ENCODE measurements around the gene UNC80. TPM values are rescaled to one million over a fixed set of nuclear protein-coding genes. Genes with fewer than 3 reads are reported as not detected.

Gene UNC80
- total RNA-seq, 1 donor from 2014 or later: 0.11 TPM

- no peaks in the 10 kb centered on the region for H3K9me3 ChIP-seq
- no peak for DNase-seq (ENCODE audit: low spot score in 2 of 2)
- intact Hi-C loops (cut with DNase I): loop anchor here (5.0 kb wide), 1 partner anchor 413 kb away; no protein-coding TSS in a partner anchor
- no peak overlapping the region for H3K27ac ChIP-seq
- no peaks in the 10 kb centered on the region for H3K4me1 ChIP-seq
- H3K27me3 ChIP-seq: no peaks in the 10 kb centered on the region
- TF ChIP-seq CTCF (IDR thresholded peaks at IDR 0.05): no peak
- no peaks in the 10 kb centered on the region for H3K36me3 ChIP-seq
- no peak overlapping the region for H3K4me3 ChIP-seq
Measured at GRCh38 chr2:209984291-209984690, 212.7 kb downstream of the UNC80 start.

- no peaks in the 10 kb centered on the region for H3K9me3 ChIP-seq
- no peaks in the 10 kb centered on the region for H3K36me3 ChIP-seq
- TF ChIP-seq CTCF (IDR thresholded peaks at IDR 0.05): no peak
- no peak overlapping the region for H3K4me3 ChIP-seq
- no peaks in the 10 kb centered on the region for H3K27me3 ChIP-seq
- H3K4me1 ChIP-seq: no peaks in the 10 kb centered on the region
- no peak for DNase-seq (ENCODE audit: low spot score in 2 of 2)
- intact Hi-C loops (cut with DNase I): no loop called here
- H3K27ac ChIP-seq: no peak overlapping the region
Measured at GRCh38 chr2:209985874-209986273, 214.2 kb downstream of the UNC80 start.

GRCh38 chr2:209986415-209986814 lies 214.8 kb downstream of the UNC80 start:
- Histone ChIP-seq H3K9me3 (no peaks in the 10 kb centered on the region), H3K4me3 (no peak overlapping the region), H3K27ac (no peak overlapping the region), H3K27me3 (no peaks in the 10 kb centered on the region), H3K36me3 (no peaks in the 10 kb centered on the region), H3K4me1 (no peaks in the 10 kb centered on the region)
- intact Hi-C loops (cut with DNase I): no loop called here
- TF ChIP-seq CTCF (IDR thresholded peaks at IDR 0.05): no peak
- no peak for DNase-seq (ENCODE audit: low spot score in 2 of 2)

- DNase-seq (ENCODE audit: low spot score in 2 of 2): no peak
- intact Hi-C loops (cut with DNase I): no loop called here
Measured at GRCh38 chr2:209988010-209988409, 216.4 kb downstream of the UNC80 start.

GRCh38 chr2:209990838-209991237 lies 219.2 kb downstream of the UNC80 start:
- H3K36me3 ChIP-seq: no peaks in the 10 kb centered on the region
- H3K4me3 ChIP-seq: no peak overlapping the region
- H3K9me3 ChIP-seq: no peaks in the 10 kb centered on the region
- DNase-seq (ENCODE audit: low spot score in 2 of 2): no peak
- H3K4me1 ChIP-seq: no peaks in the 10 kb centered on the region
- no peak for TF ChIP-seq CTCF (IDR thresholded peaks at IDR 0.05)
- intact Hi-C loops (cut with DNase I): loop anchor here (10.0 kb wide), 1 partner anchor 1726 kb away; the partner anchor contains the start of gene PIKFYVE
- H3K27ac ChIP-seq: no peak overlapping the region
- H3K27me3 ChIP-seq: no peaks in the 10 kb centered on the region

More at GRCh38 chr2:209988010-209988409, 216.4 kb downstream of the UNC80 start:
- no peak overlapping the region for H3K4me3 ChIP-seq
- no peak for TF ChIP-seq CTCF (IDR thresholded peaks at IDR 0.05)
- no peaks in the 10 kb centered on the region for H3K4me1 ChIP-seq
- no peaks in the 10 kb centered on the region for H3K36me3 ChIP-seq
- H3K27ac ChIP-seq: no peak overlapping the region
- H3K27me3 ChIP-seq: no peaks in the 10 kb centered on the region
- no peaks in the 10 kb centered on the region for H3K9me3 ChIP-seq

- Histone ChIP-seq H3K9me3 (no peaks in the 10 kb centered on the region), H3K36me3 (no peaks in the 10 kb centered on the region), H3K4me3 (no peak overlapping the region), H3K4me1 (no peaks in the 10 kb centered on the region), H3K27me3 (no peaks in the 10 kb centered on the region), H3K27ac (no peak overlapping the region)
- TF ChIP-seq CTCF (IDR thresholded peaks at IDR 0.05): no peak
- intact Hi-C loops (cut with DNase I): loop anchor here (10.0 kb wide), 1 partner anchor 1729 kb away; the partner anchor contains the start of gene PIKFYVE
- no peak for DNase-seq (ENCODE audit: low spot score in 2 of 2)
Measured at GRCh38 chr2:209993968-209994367, 222.3 kb downstream of the UNC80 start.

Measured in ascending aorta (tissue), 2 donors.